Upper lobe of left lung (tissue), 6 donors: ENCODE data around the gene MAD1L1. TPM values are rescaled to one million over a fixed set of nuclear protein-coding genes. Genes with fewer than 3 reads are reported as not detected.

Experiments
- ATAC-seq, 2 donors: fragments of 200-7000 bp; cut with Tn5 transposase; one replicate each; pipeline ENCODE4 v1.9.1; 2022; ENCODE audit warnings: mild to moderate bottlenecking in 2 of 2, moderate library complexity in 2 of 2; ENCODE audit not compliant: low FRiP score in 2 of 2
- DNase-seq, 2 donors: peaks; one replicate each; pipeline ENCODE4 v3.0.0-alpha.2; 2019 to 2020
- H3K27ac ChIP-seq, 4 donors: fragments of 200-600 bp; sonication (generic); one replicate each; pipeline ENCODE4 v1.5.1; 2016 to 2019
- H3K27me3 ChIP-seq, 4 donors: fragments of 200-600 bp; sonication (generic); one replicate each; pipeline ENCODE4 v1.5.1; 2017 to 2019
- H3K36me3 ChIP-seq, 4 donors: fragments of 200-600 bp; sonication (generic); one replicate each; pipeline ENCODE4 v1.5.1; 2016 to 2019
- H3K4me1 ChIP-seq, 4 donors: fragments of 200-600 bp; sonication (generic); one replicate each; pipeline ENCODE4 v1.5.1; 2018 to 2019
- H3K4me3 ChIP-seq, 4 donors: fragments of 200-600 bp; sonication (generic); one replicate each; pipeline ENCODE4 v1.5.1; 2017 to 2019; ENCODE audit warnings: mild to moderate bottlenecking in 2 of 4, moderate library complexity in 1 of 4
- H3K9me3 ChIP-seq, 4 donors: fragments of 200-600 bp; sonication (generic); one replicate each; pipeline ENCODE4 v1.5.1; 2018 to 2019
- CTCF ChIP-seq, 6 experiments: fragments of 450-650 bp in 4 of 6; fragments of 200-600 bp in 2 of 6; sonication (generic) in 2 of 6; IDR thresholded peaks; one replicate each; pipeline ENCODE4 v1.5.1; 2016 to 2019; ENCODE audit warnings: antibody characterized with exemption in 6 of 6
- EP300 ChIP-seq, 4 donors: sonication (generic); formaldehyde crosslinking; IDR thresholded peaks; one replicate each; pipeline ENCODE4 v1.5.1; 2017; ENCODE audit warnings: antibody characterized with exemption in 4 of 4, control low read depth in 2 of 4
- POLR2A ChIP-seq, 4 donors: fragments of 450-650 bp; IDR thresholded peaks; one replicate each; pipeline ENCODE4 v1.5.1; 2016 to 2017; ENCODE audit warnings: antibody characterized with exemption in 4 of 4, mild to moderate bottlenecking in 2 of 4
- POLR2AphosphoS5 ChIP-seq, 2 donors: sonication (generic); formaldehyde crosslinking; IDR thresholded peaks; one replicate each; pipeline ENCODE4 v1.5.1; 2017; ENCODE audit warnings: antibody characterized with exemption in 2 of 2
- WGBS, 2 donors: methylation state at CpG; one replicate each; pipeline ENCODE4 v1.1.5; 2017 to 2018; 5-methylcytosine and 5-hydroxymethylcytosine counted together
- total RNA-seq, 6 donors: library from RNA; depleted of rRNA in 4 of 6; stranded (reverse); fragments of >200 nt in 4 of 6; gene quantifications; one replicate each; pipeline versions ENCODE4 v1.1.0 to v1.2.1, GENCODE V29; 2016 to 2021
- donor health status: DM: no; HTN: no; CAD: no; lungs with moderate emphysema.
- donor health status: DM: no; HTN: yes; CAD: no; lungs with severe emphysema.

The MAD1L1 gene
- total RNA-seq, 6 donors from 2014 or later, result 40.6 to 364 (median 65.6) TPM

DNA sequence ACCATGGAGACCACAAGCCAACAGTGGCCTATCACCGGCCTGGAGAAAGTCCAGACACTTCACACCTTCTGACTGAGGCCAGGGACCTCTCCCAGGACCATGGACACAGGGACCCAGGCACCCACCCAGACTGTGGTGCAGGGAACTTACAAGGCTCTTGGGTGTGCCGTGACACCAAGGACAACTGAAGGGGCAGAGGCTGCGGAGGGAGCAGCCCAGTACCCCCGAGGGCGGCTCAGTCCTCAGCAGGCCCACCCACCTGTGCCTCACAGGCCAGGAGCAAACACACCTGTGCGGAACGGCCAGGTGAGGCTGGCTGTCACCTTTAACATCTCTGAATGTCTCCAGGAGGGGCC is 182.3 kb downstream of the MAD1L1 start:
- Histone ChIP-seq H3K4me3 (no peak overlapping the region), H3K36me3 (peaks cover 0 to 10% (median 3%) of the 10 kb centered on the region in 4 donors), H3K4me1 (no peaks in the 10 kb centered on the region), H3K27ac (no peak overlapping the region), H3K27me3 (no peaks in the 10 kb centered on the region), H3K9me3 (no peaks in the 10 kb centered on the region)
- TF ChIP-seq POLR2AphosphoS5 (IDR thresholded peaks at IDR 0.05) (no peak), POLR2A (IDR thresholded peaks at IDR 0.05) (no peak), EP300 (IDR thresholded peaks at IDR 0.05) (no peak), CTCF (IDR thresholded peaks at IDR 0.05) (no peak)
- no peak for ATAC-seq
- DNase-seq, result no peak
- 99% methylated on average over 7 of the region's 7 CpGs; no CpG with 5 or more reads in 1 of the 2 donors for WGBS, 2 donors

- H3K4me3 ChIP-seq, result no peak overlapping the region
- no peak overlapping the region for H3K27ac ChIP-seq
- DNase-seq (no peak), ATAC-seq (no peak)
- no peaks in the 10 kb centered on the region for H3K27me3 ChIP-seq
- H3K4me1 ChIP-seq, result no peaks in the 10 kb centered on the region
- no peak for TF ChIP-seq POLR2A (IDR thresholded peaks at IDR 0.05)
- no peaks in the 10 kb centered on the region for H3K9me3 ChIP-seq
- WGBS, 2 donors, result 88 to 89% methylated on average over 5 to 33 of the region's 37 CpGs
- peaks cover 0 to 10% (median 3%) of the 10 kb centered on the region in 4 donors for H3K36me3 ChIP-seq
Measured at GRCh38 chr7:2049782-2050510, 182.8 kb downstream of the MAD1L1 start.

DNA sequence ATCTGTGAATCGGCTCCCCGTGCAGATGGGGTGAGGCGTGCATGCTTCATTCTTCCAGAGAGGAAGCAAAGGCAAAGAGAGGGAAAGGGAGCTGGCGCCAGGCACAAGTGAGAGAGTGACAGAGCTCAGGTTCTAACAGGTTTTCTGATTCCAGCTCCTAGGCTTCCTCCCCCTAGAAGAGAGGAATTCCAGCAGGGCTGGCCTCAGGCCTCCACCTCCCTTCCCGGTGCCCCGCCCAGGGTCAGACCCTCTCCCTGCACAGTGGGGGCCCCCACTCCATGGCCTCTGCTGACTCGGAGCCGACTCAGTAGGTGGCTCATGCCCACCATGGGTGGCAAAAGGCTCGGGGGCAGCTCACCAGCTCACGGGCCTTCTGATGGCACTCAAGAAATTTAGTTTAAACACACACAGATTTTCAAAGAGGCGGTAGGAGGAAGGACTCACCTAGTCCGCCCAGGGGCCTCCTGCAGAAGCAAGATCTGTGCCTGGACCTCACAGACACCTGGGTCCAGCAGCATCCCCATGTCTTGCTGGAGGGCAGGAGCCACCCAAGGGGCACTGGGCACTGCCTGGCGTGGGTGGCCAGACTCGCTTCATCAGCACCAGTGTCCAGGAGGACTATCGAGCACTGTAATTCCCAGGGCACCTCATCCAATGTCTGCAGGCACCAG is 183.5 kb downstream of the MAD1L1 start:
- H3K4me3 ChIP-seq, result no peak overlapping the region
- H3K9me3 ChIP-seq, result no peaks in the 10 kb centered on the region
- no peak for DNase-seq
- WGBS, 2 donors, result 87 to 88% methylated on average over 12 to 14 of the region's 15 CpGs
- TF ChIP-seq CTCF (IDR thresholded peaks at IDR 0.05) (no peak), POLR2A (IDR thresholded peaks at IDR 0.05) (no peak), POLR2AphosphoS5 (IDR thresholded peaks at IDR 0.05) (no peak), EP300 (IDR thresholded peaks at IDR 0.05) (no peak)
- H3K27me3 ChIP-seq, result no peaks in the 10 kb centered on the region
- peaks cover 0 to 6% (median 2%) of the 10 kb centered on the region in 4 donors for H3K36me3 ChIP-seq
- H3K4me1 ChIP-seq, result no peaks in the 10 kb centered on the region
- ATAC-seq, result no peak
- no peak overlapping the region for H3K27ac ChIP-seq

GRCh38 chr7:2048531-2048930 is 184.2 kb downstream of the MAD1L1 start:
- DNase-seq (no peak), ATAC-seq (no peak)
- no peaks in the 10 kb centered on the region for H3K9me3 ChIP-seq
- H3K4me3 ChIP-seq, result no peak overlapping the region
- 91% methylated on average over 7 to 11 of the region's 11 CpGs for whole genome bisulfite sequencing, 2 donors
- TF ChIP-seq POLR2AphosphoS5 (IDR thresholded peaks at IDR 0.05), result no peak
- TF ChIP-seq EP300 (IDR thresholded peaks at IDR 0.05), result no peak
- no peak for TF ChIP-seq POLR2A (IDR thresholded peaks at IDR 0.05)
- no peak for TF ChIP-seq CTCF (IDR thresholded peaks at IDR 0.05)
- peaks cover 0 to 7% (median 1%) of the 10 kb centered on the region in 4 donors for H3K36me3 ChIP-seq
- no peaks in the 10 kb centered on the region for H3K27me3 ChIP-seq
- H3K27ac ChIP-seq, result no peak overlapping the region
- no peaks in the 10 kb centered on the region for H3K4me1 ChIP-seq

- WGBS, 2 donors, result 94 to 96% methylated on average over 17 of the region's 17 CpGs
- no peaks in the 10 kb centered on the region for H3K9me3 ChIP-seq
- DNase-seq (no peak), ATAC-seq (no peak)
- peaks cover 0 to 4% (median 1%) of the 10 kb centered on the region in 4 donors for H3K36me3 ChIP-seq
- no peak overlapping the region for H3K27ac ChIP-seq
- no peak overlapping the region for H3K4me3 ChIP-seq
- TF ChIP-seq CTCF (IDR thresholded peaks at IDR 0.05) (no peak), EP300 (IDR thresholded peaks at IDR 0.05) (no peak), POLR2AphosphoS5 (IDR thresholded peaks at IDR 0.05) (no peak), POLR2A (IDR thresholded peaks at IDR 0.05) (no peak)
- no peaks in the 10 kb centered on the region for H3K27me3 ChIP-seq
- no peaks in the 10 kb centered on the region for H3K4me1 ChIP-seq
Measured at GRCh38 chr7:2048006-2048405, 184.7 kb downstream of the MAD1L1 start.
